AG04449 (cell line): ENCODE results near the gene LRRIQ1.

Source experiments
- CTCF ChIA-PET: fragments of 350-600 bp; formaldehyde crosslinking; extraction: SDS; loops from one replicate; lab custom pipeline; 2021; ENCODE audit warnings: antibody characterized with exemption; lab: Yijun Ruan, JAX
- POLR2A ChIA-PET: fragments of 400-600, 350-600 bp; formaldehyde crosslinking; extraction: SDS; loops from one replicate; lab custom pipeline; 2020; ENCODE audit warnings: antibody characterized with exemption, inconsistent platforms; lab: Yijun Ruan, JAX
- DNase-seq: peaks from one replicate; pipeline ENCODE4 v3.0.0-alpha.2; 2010; ENCODE audit warnings: low read depth, low spot score
- H3K4me3 ChIP-seq: 2 replicates; pipeline ENCODE4 v1.5.1; 2011; ENCODE audit warnings: low read depth, mild to moderate bottlenecking, control low read depth, low read length
- CTCF ChIP-seq: IDR thresholded peaks from one replicate; pipeline ENCODE4 v1.5.1; 2011; ENCODE audit warnings: mild to moderate bottlenecking, moderate library complexity, low read length, control low read depth, inconsistent platforms; ENCODE audit not compliant: insufficient read depth; ENCODE audit errors: missing control alignments

LRRIQ1 gene

GRCh38 chr12:85092814-85093370, 56.7 kb downstream of the LRRIQ1 start:
- no peak for TF ChIP-seq CTCF
- DNase-seq = no peak
- CTCF ChIA-PET = no interaction called here
- POLR2A ChIA-PET = no interaction called here
- H3K4me3 ChIP-seq = no peak overlapping the region

GRCh38 chr12:85095501-85095900, 59.4 kb downstream of the LRRIQ1 start:
- ChIA-PET POLR2A (no interaction called here), CTCF (interaction anchor here (1.4 kb wide), 1 partner anchor 18 kb away, joined by 3 read pairs; no protein-coding TSS in a partner anchor)
- H3K4me3 ChIP-seq = no peak overlapping the region
- TF ChIP-seq CTCF = no peak
- no peak for DNase-seq

GRCh38 chr12:85130646-85131045, 94.5 kb downstream of the LRRIQ1 start:
- DNase-seq = no peak
- no peak overlapping the region for H3K4me3 ChIP-seq
- TF ChIP-seq CTCF = no peak
- ChIA-PET CTCF (no interaction called here), POLR2A (no interaction called here)

GRCh38 chr12:85138833-85139232, 102.7 kb downstream of the LRRIQ1 start:
- CTCF ChIA-PET = no interaction called here

GRCh38 chr12:85147331-85147730, 111.2 kb downstream of the LRRIQ1 start:
- H3K4me3 ChIP-seq = no peak overlapping the region
- ChIA-PET CTCF (no interaction called here), POLR2A (no interaction called here)
- no peak for TF ChIP-seq CTCF
- no peak for DNase-seq

More at GRCh38 chr12:85138833-85139232, 102.7 kb downstream of the LRRIQ1 start:
- no peak for DNase-seq
- no peak for TF ChIP-seq CTCF
- H3K4me3 ChIP-seq = no peak overlapping the region
- POLR2A ChIA-PET = no interaction called here

GRCh38 chr12:85152311-85152729, 116.2 kb downstream of the LRRIQ1 start:
- ChIA-PET POLR2A (no interaction called here), CTCF (no interaction called here)
- no peak overlapping the region for H3K4me3 ChIP-seq
- no peak for DNase-seq
- TF ChIP-seq CTCF = no peak
